Stimulated activated naive B cell treated with anti-CD40 and anti-IgM and Interleukin-4, amounts not matched to agents 10 μg/mL and 1 μg/mL and 100 μg/mL, for 72 hours (primary cell): ENCODE results near the gene NBEAL2.
"Not testable (repeated sequence)": the region's sequence is repeated elsewhere in the genome, so short reads cannot be mapped to it uniquely, and the experiment has no call there.

ENCODE experiments used
- ATAC-seq, 2 donors: fragments of 150-1000 bp; cut with Tn5 transposase; replicated peaks; 2 replicates each; pipeline ENCODE4 v1.10.0; 2021; ENCODE audit warnings: moderate library complexity in 1 of 2
- DNase-seq: peaks from one replicate; pipeline ENCODE4 v3.0.0; 2021
- H3K27ac Mint-ChIP-seq: one replicate; pipeline ENCODE4 v1.8.0; 2022; ENCODE audit warnings: mild to moderate bottlenecking, mixed read lengths
- H3K27me3 Mint-ChIP-seq, 2 donors: one replicate each; pipeline ENCODE4 v1.8.0; 2022; ENCODE audit warnings: mixed read lengths in 2 of 2
- H3K36me3 Mint-ChIP-seq, 2 donors: one replicate each; pipeline ENCODE4 v1.8.0; 2022; ENCODE audit warnings: mixed read lengths in 2 of 2, mild to moderate bottlenecking in 1 of 2
- H3K4me1 Mint-ChIP-seq, 2 donors: one replicate each; pipeline ENCODE4 v1.8.0; 2022; ENCODE audit warnings: mixed read lengths in 2 of 2, mild to moderate bottlenecking in 1 of 2
- H3K4me3 Mint-ChIP-seq, 2 donors: one replicate each; pipeline ENCODE4 v1.8.0; 2022; ENCODE audit warnings: mild to moderate bottlenecking in 2 of 2, mixed read lengths in 2 of 2, moderate library complexity in 1 of 2
- H3K9me3 Mint-ChIP-seq, 2 donors: one replicate each; pipeline ENCODE4 v1.8.0; 2022; ENCODE audit warnings: mixed read lengths in 2 of 2, mild to moderate bottlenecking in 1 of 2

NBEAL2 gene

GRCh38 chr3:47017504-47018268, 38.2 kb downstream of the NBEAL2 start:
- peak overlapping the region; percentile 95 for H3K27ac Mint-ChIP-seq
- ATAC-seq (no peak), DNase-seq (no peak)
- peaks cover 35 to 47% of the 10 kb centered on the region in 2 donors for H3K4me1 Mint-ChIP-seq
- H3K9me3 Mint-ChIP-seq = no peaks in the 10 kb centered on the region
- H3K4me3 Mint-ChIP-seq = peak overlapping the region in 1 of 2 donors; percentile 23
- H3K27me3 Mint-ChIP-seq = no peaks in the 10 kb centered on the region
- peaks cover 24 to 32% of the 10 kb centered on the region in 2 donors for H3K36me3 Mint-ChIP-seq

- Mint-ChIP-seq H3K4me1 (peaks cover 35 to 47% of the 10 kb centered on the region in 2 donors), H3K4me3 (no peak overlapping the region), H3K9me3 (no peaks in the 10 kb centered on the region), H3K36me3 (peaks cover 24 to 31% of the 10 kb centered on the region in 2 donors), H3K27ac (peak overlapping the region; percentile 82), H3K27me3 (no peaks in the 10 kb centered on the region)
- ATAC-seq = no peak
- no peak for DNase-seq
These were observed 38.8 kb downstream of the NBEAL2 start for GRCh38 chr3:47018269-47018611.

GRCh38 chr3:47019201-47019600, 39.7 kb downstream of the NBEAL2 start:
- H3K4me3 Mint-ChIP-seq = no peak overlapping the region
- H3K36me3 Mint-ChIP-seq = peaks cover 23 to 25% of the 10 kb centered on the region in 2 donors
- H3K27ac Mint-ChIP-seq = peak overlapping the region; percentile 22

GRCh38 chr3:47020311-47020710, 40.8 kb downstream of the NBEAL2 start:
- no peak for ATAC-seq
- no peaks in the 10 kb centered on the region for H3K9me3 Mint-ChIP-seq
- DNase-seq = no peak
- H3K36me3 Mint-ChIP-seq = peaks cover 21 to 27% of the 10 kb centered on the region in 2 donors
- peaks cover 40 to 52% of the 10 kb centered on the region in 2 donors for H3K4me1 Mint-ChIP-seq
- H3K27me3 Mint-ChIP-seq = no peaks in the 10 kb centered on the region
- peak overlapping the region; percentile 57 for H3K27ac Mint-ChIP-seq
- H3K4me3 Mint-ChIP-seq = no peak overlapping the region

More at GRCh38 chr3:47019201-47019600, 39.7 kb downstream of the NBEAL2 start:
- H3K9me3 Mint-ChIP-seq = no peaks in the 10 kb centered on the region
- ATAC-seq (peak; percentile 80 to 82), DNase-seq (peak; percentile 39)
- H3K27me3 Mint-ChIP-seq = no peaks in the 10 kb centered on the region
- peaks cover 35 to 47% of the 10 kb centered on the region in 2 donors for H3K4me1 Mint-ChIP-seq

GRCh38 chr3:47022641-47023071, 43.2 kb downstream of the NBEAL2 start:
- H3K4me1 Mint-ChIP-seq = peaks cover 34 to 47% of the 10 kb centered on the region in 2 donors
- no peaks in the 10 kb centered on the region for H3K9me3 Mint-ChIP-seq
- H3K27ac Mint-ChIP-seq = no peak overlapping the region
- peaks cover 15 to 27% of the 10 kb centered on the region in 2 donors for H3K36me3 Mint-ChIP-seq
- DNase-seq (no peak), ATAC-seq (no peak)
- H3K4me3 Mint-ChIP-seq = no peak overlapping the region
- H3K27me3 Mint-ChIP-seq = no peaks in the 10 kb centered on the region

GRCh38 chr3:47024932-47025331, 45.5 kb downstream of the NBEAL2 start:
- Mint-ChIP-seq H3K4me1 (peaks cover 15 to 24% of the 10 kb centered on the region in 2 donors), H3K27me3 (no peaks in the 10 kb centered on the region), H3K27ac (peak overlapping the region; percentile 56), H3K4me3 (no peak overlapping the region), H3K9me3 (no peaks in the 10 kb centered on the region), H3K36me3 (peaks cover 12 to 23% of the 10 kb centered on the region in 2 donors)
- DNase-seq (no peak), ATAC-seq (no peak)

- DNase-seq, H3K27me3 Mint-ChIP-seq, ATAC-seq, H3K9me3 Mint-ChIP-seq, H3K4me3 Mint-ChIP-seq, H3K27ac Mint-ChIP-seq: not testable (repeated sequence)
- Mint-ChIP-seq H3K36me3 (peaks cover 12 to 23% of the 10 kb centered on the region in 2 donors), H3K4me1 (peaks cover 17 to 26% of the 10 kb centered on the region in 2 donors)
These were observed 47.0 kb downstream of the NBEAL2 start for GRCh38 chr3:47026432-47026831.

- ATAC-seq = no peak
- Mint-ChIP-seq H3K4me1 (peaks cover 19 to 32% of the 10 kb centered on the region in 2 donors), H3K4me3 (no peak overlapping the region), H3K27ac (no peak overlapping the region), H3K36me3 (peaks cover 14 to 27% of the 10 kb centered on the region in 2 donors), H3K9me3 (no peaks in the 10 kb centered on the region), H3K27me3 (no peaks in the 10 kb centered on the region)
- DNase-seq = no peak
These were observed 48.7 kb downstream of the NBEAL2 start for GRCh38 chr3:47028146-47028545.

- ATAC-seq (no peak), DNase-seq (no peak)
- H3K4me3 Mint-ChIP-seq = no peak overlapping the region
- no peak overlapping the region for H3K27ac Mint-ChIP-seq
- peaks cover 19 to 32% of the 10 kb centered on the region in 2 donors for H3K4me1 Mint-ChIP-seq
- H3K27me3 Mint-ChIP-seq = no peaks in the 10 kb centered on the region
- H3K36me3 Mint-ChIP-seq = peaks cover 15 to 28% of the 10 kb centered on the region in 2 donors
- no peaks in the 10 kb centered on the region for H3K9me3 Mint-ChIP-seq
These were observed 49.2 kb downstream of the NBEAL2 start for GRCh38 chr3:47028667-47029066.

GRCh38 chr3:47031041-47031440, 51.6 kb downstream of the NBEAL2 start:
- peak overlapping the region; percentile 90 for H3K27ac Mint-ChIP-seq
- not testable (repeated sequence) for H3K4me3 Mint-ChIP-seq, H3K9me3 Mint-ChIP-seq, H3K27me3 Mint-ChIP-seq, DNase-seq
- H3K4me1 Mint-ChIP-seq = peaks cover 11 to 21% of the 10 kb centered on the region in 2 donors
- ATAC-seq = peak; percentile 92 to 94
- peaks cover 15 to 30% of the 10 kb centered on the region in 2 donors for H3K36me3 Mint-ChIP-seq

GRCh38 chr3:47034868-47035489, 55.5 kb downstream of the NBEAL2 start:
- Mint-ChIP-seq H3K4me1 (peaks cover 12 to 19% of the 10 kb centered on the region in 2 donors), H3K36me3 (peaks cover 28 to 41% of the 10 kb centered on the region in 2 donors), H3K27me3 (no peaks in the 10 kb centered on the region), H3K27ac (peak overlapping the region; percentile 20), H3K4me3 (no peak overlapping the region), H3K9me3 (no peaks in the 10 kb centered on the region)
- ATAC-seq (no peak), DNase-seq (no peak)

GRCh38 chr3:47035645-47036044, 56.2 kb downstream of the NBEAL2 start:
- DNase-seq = no peak
- Mint-ChIP-seq H3K36me3 (peaks cover 31 to 47% of the 10 kb centered on the region in 2 donors), H3K4me3 (no peak overlapping the region), H3K27me3 (no peaks in the 10 kb centered on the region), H3K27ac (no peak overlapping the region), H3K4me1 (peaks cover 11 to 18% of the 10 kb centered on the region in 2 donors), H3K9me3 (no peaks in the 10 kb centered on the region)
- ATAC-seq = no peak

- peaks cover 9 to 13% of the 10 kb centered on the region in 2 donors for H3K4me1 Mint-ChIP-seq
- H3K36me3 Mint-ChIP-seq = peaks cover 31 to 50% of the 10 kb centered on the region in 2 donors
- no peaks in the 10 kb centered on the region for H3K9me3 Mint-ChIP-seq
- ATAC-seq (no peak), DNase-seq (no peak)
- no peak overlapping the region for H3K27ac Mint-ChIP-seq
- H3K4me3 Mint-ChIP-seq = no peak overlapping the region
- H3K27me3 Mint-ChIP-seq = no peaks in the 10 kb centered on the region
These were observed 56.7 kb downstream of the NBEAL2 start for GRCh38 chr3:47036145-47036544.

GRCh38 chr3:47037302-47037701, 57.8 kb downstream of the NBEAL2 start:
- H3K27ac Mint-ChIP-seq = peak overlapping the region; percentile 42
- H3K36me3 Mint-ChIP-seq = peaks cover 32 to 52% of the 10 kb centered on the region in 2 donors
- not testable (repeated sequence) for H3K27me3 Mint-ChIP-seq, H3K9me3 Mint-ChIP-seq, H3K4me3 Mint-ChIP-seq, H3K4me1 Mint-ChIP-seq, ATAC-seq, DNase-seq

GRCh38 chr3:47041114-47041513, 61.6 kb downstream of the NBEAL2 start:
- Mint-ChIP-seq H3K4me1 (peaks cover 7 to 10% of the 10 kb centered on the region in 2 donors), H3K27ac (no peak overlapping the region), H3K36me3 (peaks cover 31 to 51% of the 10 kb centered on the region in 2 donors), H3K4me3 (no peak overlapping the region), H3K27me3 (no peaks in the 10 kb centered on the region), H3K9me3 (no peaks in the 10 kb centered on the region)
- no peak for ATAC-seq
- no peak for DNase-seq
